Measurements from ENCODE around the gene ZNF48.

The ZNF48 gene

DNA sequence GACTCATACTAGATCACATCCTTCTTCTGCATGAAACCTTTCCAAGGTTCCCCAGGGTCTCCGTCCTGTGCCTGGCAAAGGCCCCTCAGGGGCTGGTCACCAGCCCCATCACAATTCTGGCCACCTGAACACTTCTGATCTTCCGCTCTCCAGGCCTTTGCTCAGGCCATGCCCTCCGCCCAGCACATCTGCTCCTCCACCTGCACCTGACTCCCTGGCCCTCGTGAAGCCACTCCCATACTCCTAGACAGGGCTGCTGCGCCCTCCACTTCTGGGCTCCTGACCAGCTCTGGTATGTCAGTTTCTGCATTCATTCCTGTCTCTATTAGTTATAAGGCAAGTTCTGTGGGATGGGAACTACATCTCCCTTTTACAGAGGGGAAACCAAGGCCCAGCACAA lies 22.5 kb upstream of the ZNF48 start:
- Histone ChIP-seq H3K36me3 (replicated peaks; ENCODE audit: low read depth, low read length) (no peaks in the 10 kb centered on the region), H3K9me3 (ENCODE audit: insufficient read depth, low read length) (no peaks in the 10 kb centered on the region), H3K4me3 (ENCODE audit: low read length) (no peak overlapping the region), H3K79me2 (ENCODE audit: low read length) (peaks cover 23% of the 10 kb centered on the region), H4K20me1 (ENCODE audit: insufficient read depth, low read length) (peaks cover 18% of the 10 kb centered on the region), H3K4me2 (ENCODE audit: low read length) (no peak overlapping the region), H3K27me3 (ENCODE audit: low read depth, low read length) (no peaks in the 10 kb centered on the region), H3K9ac (ENCODE audit: low read length) (no peak overlapping the region), H3K4me1 (ENCODE audit: low read length) (peaks cover 31% of the 10 kb centered on the region), H2AFZ (ENCODE audit: low read depth, low read length) (no peak overlapping the region), H3K27ac (ENCODE audit: low read length) (no peak overlapping the region)
- no peak for TF ChIP-seq EZH2phosphoT487 (IDR thresholded peaks at IDR 0.05; ENCODE audit: low read depth)
- TF ChIP-seq, protein P1, sequence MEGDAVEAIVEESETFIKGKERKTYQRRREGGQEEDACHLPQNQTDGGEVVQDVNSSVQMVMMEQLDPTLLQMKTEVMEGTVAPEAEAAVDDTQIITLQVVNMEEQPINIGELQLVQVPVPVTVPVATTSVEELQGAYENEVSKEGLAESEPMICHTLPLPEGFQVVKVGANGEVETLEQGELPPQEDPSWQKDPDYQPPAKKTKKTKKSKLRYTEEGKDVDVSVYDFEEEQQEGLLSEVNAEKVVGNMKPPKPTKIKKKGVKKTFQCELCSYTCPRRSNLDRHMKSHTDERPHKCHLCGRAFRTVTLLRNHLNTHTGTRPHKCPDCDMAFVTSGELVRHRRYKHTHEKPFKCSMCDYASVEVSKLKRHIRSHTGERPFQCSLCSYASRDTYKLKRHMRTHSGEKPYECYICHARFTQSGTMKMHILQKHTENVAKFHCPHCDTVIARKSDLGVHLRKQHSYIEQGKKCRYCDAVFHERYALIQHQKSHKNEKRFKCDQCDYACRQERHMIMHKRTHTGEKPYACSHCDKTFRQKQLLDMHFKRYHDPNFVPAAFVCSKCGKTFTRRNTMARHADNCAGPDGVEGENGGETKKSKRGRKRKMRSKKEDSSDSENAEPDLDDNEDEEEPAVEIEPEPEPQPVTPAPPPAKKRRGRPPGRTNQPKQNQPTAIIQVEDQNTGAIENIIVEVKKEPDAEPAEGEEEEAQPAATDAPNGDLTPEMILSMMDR (IDR thresholded peaks at IDR 0.05; ENCODE audit: low read depth, low read length), result no peak

DNA sequence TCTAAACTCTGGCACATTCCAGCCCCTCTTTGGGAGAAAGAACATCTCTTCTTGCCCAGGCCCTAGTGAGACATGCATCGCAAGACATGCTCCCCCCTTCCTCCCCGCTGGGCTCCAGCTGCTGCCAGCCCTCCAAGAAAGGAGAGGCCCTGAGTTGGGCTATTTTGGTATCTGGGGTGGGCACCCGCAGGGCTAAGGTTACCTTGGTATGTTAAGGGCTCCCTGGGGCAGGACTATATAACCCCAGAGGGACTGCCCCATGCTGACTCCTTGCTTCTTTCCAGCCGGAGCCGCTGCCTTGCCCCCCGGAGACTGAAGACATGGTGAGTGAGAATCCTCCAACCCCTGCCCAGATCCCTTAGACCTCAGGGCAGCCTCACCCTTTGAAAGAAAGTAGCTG lies 20.7 kb upstream of the ZNF48 start, which contains the start of gene MYL11:
TSS of gene MYL11 (plus strand) at position 265 of the 400 bp plus-strand sequence. CDS start at position 321, 56 bp downstream.
- no peak within 1 kb of the TSS for H3K9ac ChIP-seq (ENCODE audit: low read length)
- H3K9me3 ChIP-seq (ENCODE audit: insufficient read depth, low read length), result no peaks in the 10 kb centered on the region
- no peaks in the 10 kb centered on the region for H4K20me1 ChIP-seq (ENCODE audit: insufficient read depth, low read length)
- no peak for TF ChIP-seq EZH2phosphoT487 (IDR thresholded peaks at IDR 0.05; ENCODE audit: low read depth)
- TF ChIP-seq, protein P1 (IDR thresholded peaks at IDR 0.05; ENCODE audit: low read depth, low read length), result no peak
- H3K4me3 ChIP-seq (ENCODE audit: low read length), result no peak within 1 kb of the TSS
- H3K79me2 ChIP-seq (ENCODE audit: low read length), result peaks cover 10% of the 10 kb centered on the region
- no peak within 1 kb of the TSS for H3K27ac ChIP-seq (ENCODE audit: low read length)
- no peaks in the 10 kb centered on the region for H3K27me3 ChIP-seq (ENCODE audit: low read depth, low read length)
- H3K36me3 ChIP-seq (replicated peaks; ENCODE audit: low read depth, low read length), result no peaks in the 10 kb centered on the region
- H3K4me2 ChIP-seq (ENCODE audit: low read length), result no peak within 1 kb of the TSS
- H3K4me1 ChIP-seq (ENCODE audit: low read length), result peaks cover 21% of the 10 kb centered on the region
- H2AFZ ChIP-seq (ENCODE audit: low read depth, low read length), result no peak within 1 kb of the TSS

DNA sequence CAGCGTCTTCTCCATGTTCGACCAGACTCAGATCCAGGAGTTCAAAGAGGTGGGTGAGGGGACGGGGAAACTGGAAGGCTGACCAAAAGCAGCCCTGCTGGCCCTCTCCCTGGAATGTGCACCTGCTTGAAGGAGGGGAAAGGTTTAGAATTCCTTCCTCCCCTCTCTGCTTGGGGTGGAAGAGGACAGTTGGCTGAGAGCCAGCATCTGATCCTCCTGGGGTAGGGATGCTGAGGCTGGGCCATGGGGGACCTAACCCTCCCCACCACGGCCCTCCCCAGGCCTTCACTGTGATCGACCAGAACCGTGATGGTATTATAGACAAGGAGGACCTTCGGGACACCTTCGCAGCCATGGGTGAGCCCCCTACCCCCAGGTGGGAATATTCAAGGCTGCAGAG lies 19.4 kb upstream of the ZNF48 start:
- Histone ChIP-seq H3K9ac (ENCODE audit: low read length) (no peak overlapping the region), H3K27ac (ENCODE audit: low read length) (no peak overlapping the region), H3K27me3 (ENCODE audit: low read depth, low read length) (no peaks in the 10 kb centered on the region), H3K79me2 (ENCODE audit: low read length) (peaks cover 9% of the 10 kb centered on the region; the same call in 1 of the 2 replicates), H3K4me3 (ENCODE audit: low read length) (no peak overlapping the region), H4K20me1 (ENCODE audit: insufficient read depth, low read length) (no peaks in the 10 kb centered on the region), H3K36me3 (replicated peaks; ENCODE audit: low read depth, low read length) (peaks cover 5% of the 10 kb centered on the region), H3K4me1 (ENCODE audit: low read length) (peaks cover 21% of the 10 kb centered on the region), H3K9me3 (ENCODE audit: insufficient read depth, low read length) (no peaks in the 10 kb centered on the region), H2AFZ (ENCODE audit: low read depth, low read length) (no peak overlapping the region), H3K4me2 (ENCODE audit: low read length) (no peak overlapping the region)
- TF ChIP-seq, protein P1 (IDR thresholded peaks at IDR 0.05; ENCODE audit: low read depth, low read length), result no peak
- no peak for TF ChIP-seq EZH2phosphoT487 (IDR thresholded peaks at IDR 0.05; ENCODE audit: low read depth)

DNA sequence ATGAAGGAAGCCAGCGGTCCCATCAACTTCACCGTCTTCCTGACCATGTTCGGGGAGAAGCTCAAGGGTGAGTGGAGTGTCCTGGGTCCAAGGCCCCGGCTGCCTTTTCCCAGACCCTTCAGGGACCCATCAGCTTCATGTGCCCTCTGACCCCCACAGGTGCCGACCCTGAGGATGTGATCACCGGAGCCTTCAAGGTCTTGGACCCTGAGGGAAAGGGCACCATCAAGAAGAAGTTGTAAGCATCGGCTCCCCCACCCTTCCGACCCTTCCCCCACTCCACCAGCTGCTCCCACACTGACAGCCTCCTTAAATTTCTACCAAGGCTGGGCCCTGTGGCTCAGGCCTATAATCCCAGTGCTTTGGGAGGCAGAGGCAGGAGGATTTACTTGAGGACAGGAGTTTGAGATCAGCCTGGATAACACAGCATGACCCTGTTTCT lies 18.7 kb upstream of the ZNF48 start:
- Histone ChIP-seq H2AFZ (ENCODE audit: low read depth, low read length) (no peak overlapping the region), H3K79me2 (ENCODE audit: low read length) (peaks cover 12% of the 10 kb centered on the region), H3K4me2 (ENCODE audit: low read length) (no peak overlapping the region), H3K9ac (ENCODE audit: low read length) (no peak overlapping the region), H3K27me3 (ENCODE audit: low read depth, low read length) (no peaks in the 10 kb centered on the region), H3K4me3 (ENCODE audit: low read length) (no peak overlapping the region), H3K27ac (ENCODE audit: low read length) (no peak overlapping the region), H3K36me3 (replicated peaks; ENCODE audit: low read depth, low read length) (peaks cover 5% of the 10 kb centered on the region), H3K4me1 (ENCODE audit: low read length) (peaks cover 22% of the 10 kb centered on the region), H4K20me1 (ENCODE audit: insufficient read depth, low read length) (no peaks in the 10 kb centered on the region), H3K9me3 (ENCODE audit: insufficient read depth, low read length) (no peaks in the 10 kb centered on the region)
- no peak for TF ChIP-seq EZH2phosphoT487 (IDR thresholded peaks at IDR 0.05; ENCODE audit: low read depth)
- TF ChIP-seq, protein P1 (IDR thresholded peaks at IDR 0.05; ENCODE audit: low read depth, low read length), result no peak
